LoVo (cell line): ENCODE measurements around the gene POU2F1.

Experiments used
- DNase-seq: peaks from one replicate; pipeline ENCODE4 v3.0.0-alpha.2; 2016; ENCODE audit warnings: low spot score

Gene POU2F1

DNA sequence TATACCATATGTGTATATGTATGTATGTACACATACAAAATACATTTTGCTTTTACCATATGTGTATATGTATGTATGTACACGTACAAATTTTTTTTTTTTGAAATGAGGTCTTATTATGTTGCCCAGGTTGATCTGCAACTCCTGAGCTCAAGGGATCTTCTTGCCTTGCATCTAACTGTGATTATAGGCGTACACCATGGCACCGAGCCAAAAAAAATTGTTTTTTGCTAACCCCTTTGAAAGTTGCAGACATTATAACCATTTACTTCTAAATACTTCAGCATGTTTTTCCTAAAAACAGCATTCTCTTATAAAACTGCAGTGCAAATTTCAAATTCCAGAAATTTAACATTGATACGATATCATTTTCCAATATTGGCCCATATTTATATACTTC lies 147.0 kb downstream of the POU2F1 start:
- DNase-seq, result no peak

DNA sequence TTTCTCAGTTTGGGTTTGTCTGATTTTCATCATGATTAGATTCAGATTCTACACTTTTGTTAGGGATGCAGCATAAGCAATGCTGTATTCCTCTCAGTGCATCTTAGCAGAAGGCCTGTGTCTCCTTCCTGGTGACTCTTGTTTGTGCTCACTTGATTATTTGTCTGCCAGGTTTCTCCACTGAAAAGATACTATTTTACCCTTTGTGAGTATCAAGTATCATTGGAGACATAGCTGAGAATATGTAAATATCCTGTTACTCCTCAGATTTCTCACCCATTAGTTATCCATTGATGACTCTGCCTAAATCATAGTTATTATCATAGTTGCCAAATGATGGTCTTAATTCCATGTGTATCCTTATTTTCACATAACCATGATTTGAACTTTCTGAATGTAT lies 148.5 kb downstream of the POU2F1 start:
- no peak for DNase-seq

DNA sequence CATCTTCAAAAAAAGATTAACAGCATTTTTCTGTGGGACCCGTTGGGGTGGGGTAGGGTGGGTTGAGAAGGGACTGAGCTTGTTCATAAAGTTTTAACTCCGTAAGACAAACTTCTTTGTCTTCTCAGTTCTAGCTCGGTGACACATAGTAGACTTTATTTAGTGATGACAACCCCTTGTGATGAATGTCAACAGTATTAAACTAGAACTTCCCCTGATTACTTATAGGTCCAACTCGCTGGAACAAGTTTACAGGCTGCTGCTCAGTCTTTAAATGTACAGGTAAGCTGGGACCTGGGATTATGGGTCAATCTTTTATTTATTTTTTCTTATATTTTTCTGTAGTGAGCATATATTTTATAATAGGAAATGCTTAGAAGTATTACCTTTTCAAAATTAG lies 149.2 kb downstream of the POU2F1 start:
- DNase-seq, result no peak

DNA sequence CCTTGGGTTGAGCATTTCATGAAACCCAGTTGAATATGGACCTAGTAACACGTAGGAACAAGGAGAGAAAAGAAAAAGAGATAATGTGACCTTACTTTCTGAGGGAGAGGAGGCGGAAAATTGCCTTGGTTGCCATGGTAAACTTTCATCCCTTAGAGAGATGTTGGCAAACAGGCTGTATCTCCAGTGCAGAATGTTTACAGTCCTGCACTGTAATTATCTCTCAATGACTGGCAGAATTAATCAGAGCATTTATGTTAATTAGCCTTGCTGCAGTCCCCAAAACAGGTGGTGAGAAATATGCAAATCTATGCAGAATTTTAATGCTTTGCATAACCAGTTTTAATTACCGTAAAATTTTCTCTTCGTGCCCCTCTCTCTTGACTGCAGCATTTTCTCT lies 150.3 kb downstream of the POU2F1 start:
- DNase-seq, result no peak

DNA sequence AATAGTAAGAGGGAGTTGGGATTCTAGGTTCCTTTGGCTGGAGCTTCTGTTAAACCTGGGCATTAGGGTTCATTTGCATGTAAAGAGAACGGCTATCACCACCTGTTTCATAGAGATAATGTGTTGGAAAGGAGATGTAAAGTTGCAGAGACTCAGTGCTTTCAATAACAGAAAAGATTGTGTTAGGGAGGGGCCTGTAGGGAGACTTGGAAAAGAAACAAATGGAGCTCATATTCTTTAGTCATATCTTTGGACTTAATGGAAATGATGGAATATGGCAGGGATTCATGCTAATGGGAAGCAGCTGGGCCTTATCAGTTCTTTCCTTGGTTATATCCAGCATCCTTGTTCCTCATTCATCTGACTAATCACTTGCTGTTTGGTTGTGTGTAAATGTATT lies 152.7 kb downstream of the POU2F1 start:
- no peak for DNase-seq

DNA sequence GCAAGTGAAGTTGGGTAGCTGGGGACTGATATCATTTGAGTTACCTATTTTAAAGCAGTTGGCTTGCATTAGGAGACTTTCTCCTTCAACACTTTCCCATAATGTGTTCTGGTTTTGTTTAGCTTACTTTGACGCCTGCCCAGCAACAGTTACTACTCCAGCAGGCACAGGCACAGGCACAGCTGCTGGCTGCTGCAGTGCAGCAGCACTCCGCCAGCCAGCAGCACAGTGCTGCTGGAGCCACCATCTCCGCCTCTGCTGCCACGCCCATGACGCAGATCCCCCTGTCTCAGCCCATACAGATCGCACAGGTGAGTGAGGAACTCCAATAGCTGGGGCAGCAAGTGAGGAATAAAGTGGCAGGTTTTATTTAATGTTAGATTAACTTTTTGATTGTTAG lies 153.3 kb downstream of the POU2F1 start:
- no peak for DNase-seq

DNA sequence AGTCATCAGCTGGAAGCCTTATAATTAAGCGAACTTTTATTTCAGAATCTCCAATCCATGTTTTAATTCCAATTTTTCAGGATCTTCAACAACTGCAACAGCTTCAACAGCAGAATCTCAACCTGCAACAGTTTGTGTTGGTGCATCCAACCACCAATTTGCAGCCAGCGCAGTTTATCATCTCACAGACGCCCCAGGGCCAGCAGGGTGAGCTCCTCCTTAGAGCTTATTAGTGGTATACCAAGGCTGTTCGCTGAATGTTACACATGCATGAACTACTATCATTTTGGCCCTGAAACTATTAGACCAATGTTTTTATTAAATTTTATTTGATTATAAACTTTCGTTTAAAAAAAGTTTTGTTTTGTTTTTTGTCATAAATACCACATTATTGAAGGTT lies 155.3 kb downstream of the POU2F1 start:
- DNase-seq, result no peak

DNA sequence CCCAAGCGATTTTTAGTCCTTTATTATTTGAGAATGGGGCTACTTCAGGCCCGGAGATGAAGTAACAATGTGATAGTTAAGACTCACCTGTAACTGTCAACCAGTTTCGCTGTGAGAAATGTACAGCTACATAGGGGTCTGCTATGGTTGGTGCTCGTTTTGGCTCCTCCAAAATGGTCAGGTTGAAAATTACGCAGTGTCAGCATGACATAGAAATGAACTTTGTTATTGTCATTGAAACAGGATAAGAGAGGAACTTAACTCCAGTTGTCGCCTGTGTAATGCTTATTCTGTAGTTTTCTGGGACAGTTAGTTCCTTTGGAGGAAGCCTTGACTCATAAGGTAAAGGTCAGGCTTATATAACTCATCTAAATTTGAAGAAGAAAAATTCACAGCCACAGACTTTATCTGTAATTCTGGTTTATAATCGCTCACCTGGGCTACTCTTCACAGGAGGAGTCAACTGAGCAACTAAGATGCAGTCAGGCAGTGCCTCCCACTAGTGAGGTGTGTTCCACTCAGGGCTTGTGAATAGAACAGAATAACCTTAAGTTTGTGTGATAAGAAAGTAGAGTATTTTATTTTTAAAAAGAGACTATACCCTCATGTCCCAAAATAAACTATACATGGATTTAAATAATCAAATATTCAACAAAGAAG lies 166.7 kb downstream of the POU2F1 start:
- DNase-seq, result no peak

DNA sequence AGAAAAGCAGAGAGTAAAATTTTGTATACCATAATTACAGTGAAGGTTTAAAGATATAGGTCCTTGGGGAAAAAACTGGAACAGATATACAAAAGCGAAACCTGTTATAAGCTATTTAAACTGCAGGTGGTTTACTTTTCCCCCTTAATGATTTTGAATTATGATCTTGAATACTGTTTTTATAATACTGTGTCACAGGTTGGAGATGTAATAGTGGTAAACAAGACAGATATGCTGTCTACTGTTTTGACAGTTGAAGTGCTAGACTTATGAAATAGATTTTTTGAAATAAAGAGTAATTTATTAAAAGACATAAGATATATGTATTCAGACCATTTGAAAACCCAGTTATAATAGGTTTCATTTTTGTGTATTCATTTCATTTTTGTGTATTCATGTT lies 168.3 kb downstream of the POU2F1 start:
- no peak for DNase-seq

DNA sequence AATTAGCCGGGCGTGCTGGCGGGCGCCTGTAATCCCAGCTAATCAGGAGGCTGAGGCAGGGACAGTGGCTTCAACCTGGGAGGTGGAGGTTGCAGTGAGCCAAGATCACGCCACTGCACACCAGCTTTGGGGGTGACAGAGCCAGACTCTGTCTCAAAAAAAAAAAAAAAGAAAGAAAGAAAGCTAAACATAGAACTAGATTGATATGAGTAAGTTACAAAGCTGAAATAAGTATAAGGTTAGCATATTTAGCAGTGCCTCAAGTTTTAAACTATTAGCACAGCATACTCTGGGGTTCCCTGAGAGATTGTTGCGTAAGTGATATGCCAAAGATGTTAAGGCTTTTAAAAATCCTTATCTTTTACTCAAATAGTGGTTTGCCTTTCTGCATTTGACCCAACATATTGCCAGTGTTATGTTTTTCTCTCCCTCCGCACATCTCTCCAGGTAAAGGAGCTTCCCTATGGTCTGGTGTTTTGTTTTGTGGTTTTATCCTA lies 171.6 kb downstream of the POU2F1 start:
- no peak for DNase-seq

DNA sequence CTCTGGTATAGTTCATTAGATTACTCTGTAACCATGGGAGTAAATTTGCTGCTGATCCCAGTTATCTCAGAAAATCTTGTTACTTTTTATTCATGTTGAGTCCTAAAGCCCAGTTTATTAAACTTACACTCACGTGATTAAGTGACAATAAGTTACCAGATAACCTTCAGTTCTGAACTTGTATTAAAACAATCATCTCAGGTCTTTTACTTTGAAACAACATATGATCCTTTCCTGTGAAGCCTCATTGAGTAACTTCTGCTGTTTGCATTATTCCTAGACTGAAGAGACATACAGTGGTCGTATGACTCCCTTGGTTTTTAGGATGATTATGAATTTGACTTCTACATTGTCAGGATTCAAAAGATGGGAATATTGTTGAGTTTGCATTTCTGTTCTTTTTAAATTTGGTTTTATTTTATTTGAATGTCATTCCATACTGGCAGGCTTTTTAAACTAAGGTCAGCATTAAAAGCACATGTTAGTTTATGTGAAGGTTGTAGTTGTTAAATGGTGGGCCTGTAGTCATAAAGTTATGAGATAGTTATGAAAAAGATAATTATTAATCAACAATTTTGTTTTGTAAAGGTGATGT lies 179.8 kb downstream of the POU2F1 start:
- DNase-seq, result no peak

DNA sequence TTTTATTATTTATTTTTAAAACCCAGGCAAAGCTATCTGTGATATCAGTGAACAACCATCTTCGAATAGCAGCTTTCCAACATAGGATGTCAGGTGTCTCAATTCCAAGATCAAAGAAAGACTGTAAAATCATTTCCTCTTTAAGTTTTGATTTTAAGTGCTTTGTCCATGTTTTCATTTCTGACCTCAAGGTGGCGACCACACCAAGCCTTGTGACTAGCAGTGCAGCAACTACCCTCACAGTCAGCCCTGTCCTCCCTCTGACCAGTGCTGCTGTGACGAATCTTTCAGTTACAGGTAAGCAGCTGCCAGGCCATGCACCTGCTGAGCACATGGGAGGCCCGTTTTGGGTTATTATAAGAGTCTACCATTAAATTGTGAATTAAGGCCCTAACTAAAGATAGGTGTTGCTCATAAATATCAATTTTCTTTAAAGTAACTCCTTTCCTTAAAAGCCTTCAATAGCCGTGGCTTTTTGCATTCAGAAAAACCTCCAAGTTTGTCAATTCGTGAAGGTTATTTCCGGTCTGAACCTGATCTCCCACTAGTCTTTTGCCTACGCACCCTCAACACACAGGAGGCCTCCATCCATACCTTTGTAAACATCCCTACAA lies 180.7 kb downstream of the POU2F1 start:
- peak; percentile 63 for DNase-seq

DNA sequence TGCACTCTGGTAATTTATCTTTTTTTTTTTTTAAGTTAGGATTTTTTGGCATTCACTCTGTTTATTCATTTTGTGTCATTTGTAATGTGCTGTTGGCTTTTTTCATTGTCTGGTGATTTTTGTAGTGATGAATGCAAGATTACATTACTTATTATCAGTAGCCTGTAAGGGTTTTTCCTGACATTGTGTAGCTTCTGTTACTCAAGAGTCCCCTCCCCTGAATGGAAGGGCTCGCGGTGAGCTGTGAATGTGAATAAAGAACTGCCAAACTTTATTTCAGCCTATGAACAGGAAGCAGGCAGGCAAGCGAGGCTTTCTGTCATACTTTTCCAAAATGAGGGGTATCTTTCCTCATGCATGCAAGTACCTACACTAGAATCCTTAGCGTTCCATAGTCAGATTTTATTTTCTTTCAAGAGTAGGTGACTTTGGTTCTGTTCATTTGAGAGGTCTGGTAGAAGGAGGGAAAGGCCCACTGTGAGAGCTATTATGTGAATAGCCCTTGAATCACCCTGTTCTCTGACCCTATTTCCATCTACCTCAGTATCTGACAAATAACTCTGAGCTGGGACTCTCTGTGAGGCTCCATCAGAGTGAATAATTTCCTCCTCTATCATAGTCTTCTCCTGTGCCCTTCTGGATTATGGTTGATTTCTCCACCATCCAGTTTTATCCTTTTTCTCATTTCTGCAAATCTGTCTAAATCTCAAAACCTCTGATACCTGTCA lies 183.6 kb downstream of the POU2F1 start:
- no peak for DNase-seq

DNA sequence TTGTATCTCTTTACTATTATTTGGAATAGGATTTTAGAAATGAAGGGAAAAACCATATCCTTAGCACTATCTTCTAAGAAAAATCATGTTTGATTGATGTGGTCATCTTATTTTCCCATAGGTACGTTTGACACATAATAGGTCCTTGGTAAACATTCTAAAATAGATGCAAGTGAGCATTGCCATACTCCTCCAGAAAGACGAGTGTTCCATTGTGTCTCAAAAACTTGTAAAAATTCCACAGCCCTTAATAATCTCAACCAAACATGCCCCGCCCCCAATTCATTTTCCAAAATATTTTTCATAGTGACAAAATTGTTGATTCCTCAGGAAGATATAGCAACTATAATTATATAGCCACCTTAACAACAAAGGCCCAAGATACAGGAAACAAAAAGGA lies 184.2 kb downstream of the POU2F1 start:
- no peak for DNase-seq

DNA sequence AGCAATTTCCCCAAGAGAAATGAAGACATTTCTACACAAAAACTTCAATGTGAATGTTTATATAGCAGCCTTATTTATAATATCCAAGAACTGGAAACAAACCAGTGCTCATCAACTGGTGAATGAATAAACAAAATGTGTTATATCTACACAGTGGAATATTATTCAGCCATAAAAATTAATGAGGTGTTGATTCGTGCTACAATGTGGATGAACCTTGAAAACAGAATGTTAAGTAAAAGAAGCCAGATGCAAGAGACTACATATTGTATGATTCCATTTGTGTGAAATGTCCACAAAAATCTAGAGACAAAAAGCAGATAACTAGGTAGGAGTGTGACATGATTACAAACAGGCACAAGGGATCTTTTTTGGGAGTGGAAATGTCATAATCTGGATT lies 187.7 kb downstream of the POU2F1 start:
- no peak for DNase-seq

DNA sequence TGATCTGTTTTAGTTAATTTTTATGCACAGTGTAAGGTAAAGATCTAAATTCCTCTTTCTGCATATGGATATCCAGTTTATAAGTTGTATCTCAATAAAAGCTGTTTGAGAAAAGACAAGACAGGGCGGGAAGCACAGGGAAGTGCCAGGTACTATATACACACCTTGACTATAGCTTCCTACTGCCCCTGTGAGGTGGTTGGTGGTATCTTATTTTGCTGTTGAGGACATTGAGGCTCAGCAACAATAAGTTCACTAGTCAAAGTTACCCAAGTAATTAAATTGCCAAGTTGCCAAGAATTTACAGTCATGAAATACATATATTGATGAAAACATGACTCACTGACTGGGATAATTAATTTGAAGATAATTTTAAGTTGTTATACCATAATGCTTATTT lies 188.5 kb downstream of the POU2F1 start:
- DNase-seq, result peak; percentile 6

DNA sequence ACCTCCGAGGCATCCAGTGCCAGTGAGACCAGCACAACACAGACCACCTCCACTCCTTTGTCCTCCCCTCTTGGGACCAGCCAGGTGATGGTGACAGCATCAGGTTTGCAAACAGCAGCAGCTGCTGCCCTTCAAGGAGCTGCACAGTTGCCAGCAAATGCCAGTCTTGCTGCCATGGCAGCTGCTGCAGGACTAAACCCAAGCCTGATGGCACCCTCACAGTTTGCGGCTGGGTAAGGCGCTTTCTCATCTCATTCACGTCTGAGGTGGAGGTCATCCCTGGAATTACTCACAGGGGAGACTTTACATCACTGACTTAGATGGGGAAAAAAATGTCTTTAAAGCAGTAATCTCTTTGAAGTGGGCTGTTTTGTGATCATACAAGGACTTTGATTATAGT lies 191.4 kb downstream of the POU2F1 start:
- no peak for DNase-seq

DNA sequence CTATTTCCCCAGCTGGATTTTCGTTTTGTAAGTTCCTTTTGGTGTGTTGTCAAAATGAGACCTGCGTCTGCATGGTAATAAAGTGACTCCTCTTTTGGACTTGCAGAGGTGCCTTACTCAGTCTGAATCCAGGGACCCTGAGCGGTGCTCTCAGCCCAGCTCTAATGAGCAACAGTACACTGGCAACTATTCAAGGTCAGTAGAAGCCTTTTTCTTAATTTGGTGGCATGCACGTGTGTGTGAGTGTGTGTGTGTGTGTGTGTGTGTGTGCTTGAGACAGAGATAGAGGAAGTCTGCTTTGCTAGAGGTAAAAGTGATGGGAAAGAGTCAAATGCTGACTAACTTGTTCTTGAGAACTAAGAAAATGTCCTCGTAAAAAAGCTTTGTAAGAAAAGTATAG lies 192.2 kb downstream of the POU2F1 start:
- no peak for DNase-seq

DNA sequence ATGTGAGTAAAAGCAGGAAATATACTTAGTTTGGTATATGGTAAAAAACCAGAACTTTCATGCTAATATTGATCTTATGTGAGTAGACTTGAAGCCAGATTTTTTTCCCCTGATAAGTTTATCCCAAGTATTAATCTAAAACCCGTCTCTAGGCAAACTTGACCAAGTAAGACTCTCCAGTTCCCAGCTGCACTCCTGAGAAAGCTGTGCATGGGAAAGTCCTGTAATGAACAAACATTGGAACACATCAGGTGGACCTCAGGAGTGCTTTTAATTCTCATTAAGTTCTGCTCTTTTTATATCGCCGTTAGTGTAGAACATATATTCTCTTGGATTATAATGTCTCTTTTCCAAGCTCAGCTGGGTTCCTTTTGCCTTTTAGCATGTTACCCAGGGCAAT lies 192.6 kb downstream of the POU2F1 start:
- no peak for DNase-seq

DNA sequence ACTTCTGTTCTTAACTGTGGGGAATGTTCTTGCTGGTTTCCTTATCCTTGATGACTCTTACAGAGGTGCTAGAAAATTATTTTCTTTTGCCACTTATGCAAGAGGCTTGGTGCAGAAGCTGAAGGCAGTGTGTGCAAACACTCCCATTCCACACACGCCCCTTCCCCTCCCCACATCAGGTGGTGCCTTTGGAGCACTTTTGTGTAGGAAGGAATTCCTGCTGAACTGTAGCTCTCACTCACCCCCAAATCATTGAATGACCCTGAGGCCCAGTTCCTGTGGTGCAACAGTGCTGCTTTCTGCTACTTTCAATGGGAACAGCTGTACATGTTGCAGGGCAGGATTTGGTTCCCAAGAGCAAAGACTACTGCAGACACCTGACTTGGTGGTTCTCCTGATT lies 195.8 kb downstream of the POU2F1 start:
- no peak for DNase-seq

DNA sequence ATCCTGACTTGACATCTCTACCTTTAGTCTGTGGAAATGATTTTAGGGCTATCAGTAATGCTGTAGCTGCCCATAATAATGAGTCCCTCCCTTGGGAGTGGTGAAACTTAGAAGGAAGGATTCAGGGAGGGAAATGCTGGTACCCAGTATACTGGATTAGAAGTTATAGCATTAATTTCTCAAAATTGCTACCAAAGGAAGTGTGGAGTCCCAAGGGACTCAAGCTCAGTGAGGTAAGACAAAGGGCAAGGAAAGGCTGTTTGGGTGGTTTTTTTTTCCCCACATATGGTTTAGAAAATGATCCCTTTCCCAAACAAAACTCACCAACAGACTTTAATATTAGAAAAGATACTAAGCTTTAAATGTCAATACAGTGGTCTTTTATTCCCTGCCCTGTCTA lies 197.7 kb downstream of the POU2F1 start:
- no peak for DNase-seq

DNA sequence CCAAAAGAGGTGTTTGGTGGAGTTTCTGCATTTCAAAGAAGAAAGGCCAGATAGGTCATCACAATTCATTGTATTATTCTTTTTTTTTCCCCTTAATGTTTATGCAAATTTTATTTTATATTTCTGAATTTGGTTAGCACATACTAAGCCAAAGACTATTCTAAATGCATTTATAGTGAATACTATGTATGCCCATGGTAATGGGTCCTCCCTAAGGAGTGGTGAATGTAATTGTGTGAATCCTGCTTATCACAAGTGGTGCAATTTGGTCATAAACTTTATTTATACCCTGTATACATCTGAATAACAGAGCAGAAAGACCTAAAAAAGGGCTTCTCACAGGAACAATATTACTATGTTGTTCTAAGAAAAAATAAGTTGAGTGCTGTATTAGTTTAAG lies 198.6 kb downstream of the POU2F1 start:
- no peak for DNase-seq

DNA sequence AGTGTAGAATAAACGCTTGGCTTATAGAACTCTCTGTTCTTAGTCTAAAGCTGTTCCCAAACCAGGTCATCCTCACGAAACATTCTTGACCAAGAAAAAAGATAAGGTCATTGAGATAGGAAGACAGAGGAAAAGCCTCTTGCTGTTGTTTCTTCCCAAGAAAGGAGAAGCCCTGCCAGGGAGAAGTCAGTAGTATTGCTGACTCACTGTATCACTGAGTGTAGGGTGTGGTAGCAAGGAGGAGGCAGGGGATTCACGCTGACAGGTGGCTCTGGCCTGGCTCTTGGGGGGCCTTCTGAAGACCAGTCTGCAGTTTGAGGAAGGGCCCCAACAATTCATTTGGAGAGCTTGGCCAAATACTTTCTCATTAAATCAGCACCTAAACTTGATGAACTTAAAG lies 199.8 kb downstream of the POU2F1 start:
- DNase-seq, result no peak
